Stimulated activated effector memory CD8-positive, alpha-beta T cell treated with anti-CD3 and anti-CD28 coated beads, Interleukin-12 subunit alpha, Interleukin-12 subunit beta, amount 100 ng/mL, for 72 hours (primary cell): ENCODE data around the gene SLC22A15.

Experiments
- ATAC-seq: fragments of 150-1000 bp; cut with Tn5 transposase; 2 replicates; pipeline ENCODE4 v1.10.0; 2021
- DNase-seq, 2 donors: peaks; one replicate each; pipeline ENCODE4 v3.0.0; 2021 to 2022; ENCODE audit warnings: low spot score in 2 of 2
- H3K27ac Mint-ChIP-seq: one replicate; pipeline ENCODE4 v1.8.0; 2022; ENCODE audit warnings: mild to moderate bottlenecking, mixed read lengths
- H3K36me3 Mint-ChIP-seq: one replicate; pipeline ENCODE4 v1.8.0; 2022; ENCODE audit warnings: mild to moderate bottlenecking, mixed read lengths
- H3K4me1 Mint-ChIP-seq: one replicate; pipeline ENCODE4 v1.8.0; 2022; ENCODE audit warnings: mixed read lengths
- H3K4me3 Mint-ChIP-seq: one replicate; pipeline ENCODE4 v1.8.0; 2022; ENCODE audit warnings: mild to moderate bottlenecking, mixed read lengths
- H3K9me3 Mint-ChIP-seq: one replicate; pipeline ENCODE4 v1.8.0; 2022; ENCODE audit warnings: mixed read lengths

SLC22A15 gene

GRCh38 chr1:116002781-116003420, 26.6 kb downstream of the SLC22A15 start:
- no peak overlapping the region for H3K4me3 Mint-ChIP-seq
- H3K36me3 Mint-ChIP-seq, result no peaks in the 10 kb centered on the region
- peaks cover 12% of the 10 kb centered on the region for H3K4me1 Mint-ChIP-seq
- ATAC-seq (no peak), DNase-seq (no peak)
- no peak overlapping the region for H3K27ac Mint-ChIP-seq
- H3K9me3 Mint-ChIP-seq, result peaks cover 21% of the 10 kb centered on the region

DNA sequence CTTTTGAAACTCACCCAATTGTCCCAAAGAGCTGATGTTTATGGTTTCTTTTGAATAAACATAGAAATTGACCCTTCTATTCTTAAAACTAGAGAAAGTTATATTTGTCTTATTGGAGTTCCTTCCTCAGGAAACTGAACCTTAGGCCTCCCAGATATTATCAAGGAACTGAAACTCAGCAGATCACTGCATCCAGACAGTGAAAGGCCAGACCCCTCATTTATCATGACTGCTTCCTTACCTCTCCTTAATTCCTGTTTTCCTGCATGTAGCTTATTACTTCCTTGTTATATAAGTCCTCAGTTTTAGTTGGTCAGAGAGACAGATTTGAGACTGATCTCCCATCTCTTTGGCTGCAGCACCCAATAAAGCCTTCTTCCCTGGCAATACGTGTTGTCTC, 27.5 kb downstream of the SLC22A15 start:
- Mint-ChIP-seq H3K36me3 (no peaks in the 10 kb centered on the region), H3K27ac (no peak overlapping the region), H3K9me3 (peaks cover 14% of the 10 kb centered on the region), H3K4me3 (no peak overlapping the region), H3K4me1 (peaks cover 12% of the 10 kb centered on the region)
- DNase-seq (no peak), ATAC-seq (no peak)

DNA sequence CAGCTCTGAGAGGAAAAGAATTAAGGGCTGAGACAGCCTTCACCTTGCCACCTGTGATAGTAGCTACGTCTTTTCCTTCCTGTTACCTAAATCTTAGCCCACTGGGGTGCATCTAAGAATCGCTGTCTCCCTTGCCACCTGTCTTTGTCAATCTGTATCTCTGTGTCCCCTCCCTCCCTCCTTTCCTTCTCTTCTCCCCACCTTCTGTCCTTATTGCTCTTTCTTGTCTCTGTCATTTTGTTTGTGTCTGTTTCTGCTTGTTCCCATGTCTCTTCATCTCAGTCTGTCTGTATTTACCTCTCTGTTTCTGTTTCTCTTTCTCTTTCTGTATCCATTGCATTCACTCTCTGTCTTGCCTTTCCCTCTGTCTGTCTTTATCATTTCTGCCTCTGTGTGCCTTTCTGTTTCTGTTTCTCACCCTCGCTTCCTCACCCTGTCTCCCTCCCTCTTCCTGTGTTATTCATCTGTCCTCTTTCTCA, 30.2 kb downstream of the SLC22A15 start:
- Mint-ChIP-seq H3K4me1 (peaks cover 12% of the 10 kb centered on the region), H3K4me3 (peak overlapping the region; percentile 63), H3K36me3 (no peaks in the 10 kb centered on the region), H3K9me3 (peaks cover 2% of the 10 kb centered on the region), H3K27ac (peak overlapping the region; percentile 87)
- DNase-seq (no peak), ATAC-seq (peak; percentile 79)

GRCh38 chr1:116008656-116009390, 32.5 kb downstream of the SLC22A15 start:
- Mint-ChIP-seq H3K27ac (peak overlapping the region; percentile 87), H3K9me3 (no peaks in the 10 kb centered on the region), H3K36me3 (no peaks in the 10 kb centered on the region), H3K4me1 (peaks cover 12% of the 10 kb centered on the region), H3K4me3 (no peak overlapping the region)
- DNase-seq (no peak), ATAC-seq (no peak)

GRCh38 chr1:116012716-116013115, 36.4 kb downstream of the SLC22A15 start:
- no peak overlapping the region for H3K4me3 Mint-ChIP-seq
- ATAC-seq, result no peak
- H3K9me3 Mint-ChIP-seq, result no peaks in the 10 kb centered on the region
- no peak overlapping the region for H3K27ac Mint-ChIP-seq
- DNase-seq, result no peak
- H3K36me3 Mint-ChIP-seq, result no peaks in the 10 kb centered on the region
- H3K4me1 Mint-ChIP-seq, result no peaks in the 10 kb centered on the region

GRCh38 chr1:116015679-116016078, 39.4 kb downstream of the SLC22A15 start:
- ATAC-seq, result no peak
- H3K9me3 Mint-ChIP-seq, result no peaks in the 10 kb centered on the region
- no peak overlapping the region for H3K4me3 Mint-ChIP-seq
- H3K36me3 Mint-ChIP-seq, result no peaks in the 10 kb centered on the region
- no peak overlapping the region for H3K27ac Mint-ChIP-seq
- DNase-seq, result no peak
- no peaks in the 10 kb centered on the region for H3K4me1 Mint-ChIP-seq

DNA sequence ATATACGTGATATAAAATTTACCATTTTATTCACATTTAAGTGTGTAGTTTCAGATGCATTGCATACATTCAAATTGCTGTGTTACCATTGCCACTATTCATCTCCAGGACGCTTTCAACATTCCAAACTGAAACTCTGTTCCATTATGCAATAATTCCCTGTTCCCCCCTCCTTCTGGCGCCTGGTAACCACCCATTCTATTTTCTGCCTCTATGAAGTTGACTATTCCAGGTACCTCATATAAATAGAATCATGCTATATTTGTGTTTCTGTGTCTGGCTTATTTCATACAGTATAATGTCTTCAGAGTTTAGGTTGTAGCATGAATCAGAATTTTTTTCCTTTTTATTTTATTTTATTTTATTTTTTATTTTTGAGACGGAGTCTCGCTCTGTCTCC, 41.7 kb downstream of the SLC22A15 start:
- Mint-ChIP-seq H3K27ac (no peak overlapping the region), H3K36me3 (no peaks in the 10 kb centered on the region), H3K4me1 (no peaks in the 10 kb centered on the region), H3K4me3 (no peak overlapping the region), H3K9me3 (no peaks in the 10 kb centered on the region)
- ATAC-seq (no peak), DNase-seq (no peak)

DNA sequence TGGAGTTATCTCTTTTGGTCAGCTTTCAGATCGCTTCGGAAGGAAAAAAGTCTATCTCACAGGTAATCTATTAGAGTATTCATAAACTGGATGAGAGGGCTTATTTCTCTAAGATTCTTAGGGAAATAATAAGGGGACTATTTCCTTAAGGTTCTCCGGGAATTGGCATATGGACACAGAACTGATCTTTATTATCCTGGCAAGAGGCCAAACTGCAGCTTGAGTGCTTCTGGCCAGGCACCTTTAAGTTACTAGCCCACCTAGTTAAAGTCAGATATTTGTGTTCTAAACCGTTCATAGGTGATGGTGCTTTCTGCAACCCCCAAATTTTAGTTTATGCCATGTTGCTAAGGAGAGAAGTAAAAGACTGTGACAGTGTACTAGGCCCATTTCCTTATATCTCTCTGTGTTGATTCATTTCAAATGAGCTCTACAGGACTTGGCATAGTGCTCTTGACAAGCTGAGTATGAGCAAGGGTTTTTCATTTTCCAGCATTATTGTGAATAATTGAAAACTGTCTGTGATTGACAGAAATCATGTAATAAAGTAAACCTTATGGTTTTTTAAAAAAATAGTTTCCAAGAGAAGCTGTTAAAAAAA, 43.4 kb downstream of the SLC22A15 start:
- H3K4me1 Mint-ChIP-seq, result no peaks in the 10 kb centered on the region

GRCh38 chr1:116020668-116021272, 44.5 kb downstream of the SLC22A15 start:
- Mint-ChIP-seq H3K36me3 (no peaks in the 10 kb centered on the region), H3K4me1 (no peaks in the 10 kb centered on the region), H3K4me3 (no peak overlapping the region), H3K27ac (no peak overlapping the region), H3K9me3 (no peaks in the 10 kb centered on the region)
- peak; percentile 10 to 59 for DNase-seq
- ATAC-seq, result peak; percentile 68

More for the DNA sequence above, 43.4 kb downstream of the SLC22A15 start:
- Mint-ChIP-seq H3K9me3 (no peaks in the 10 kb centered on the region), H3K36me3 (no peaks in the 10 kb centered on the region), H3K27ac (no peak overlapping the region), H3K4me3 (no peak overlapping the region)
- ATAC-seq, result no peak
- no peak for DNase-seq

GRCh38 chr1:116024626-116025025, 48.3 kb downstream of the SLC22A15 start:
- Mint-ChIP-seq H3K27ac (no peak overlapping the region), H3K4me3 (no peak overlapping the region), H3K9me3 (no peaks in the 10 kb centered on the region), H3K4me1 (no peaks in the 10 kb centered on the region), H3K36me3 (no peaks in the 10 kb centered on the region)
- no peak for DNase-seq
- no peak for ATAC-seq

DNA sequence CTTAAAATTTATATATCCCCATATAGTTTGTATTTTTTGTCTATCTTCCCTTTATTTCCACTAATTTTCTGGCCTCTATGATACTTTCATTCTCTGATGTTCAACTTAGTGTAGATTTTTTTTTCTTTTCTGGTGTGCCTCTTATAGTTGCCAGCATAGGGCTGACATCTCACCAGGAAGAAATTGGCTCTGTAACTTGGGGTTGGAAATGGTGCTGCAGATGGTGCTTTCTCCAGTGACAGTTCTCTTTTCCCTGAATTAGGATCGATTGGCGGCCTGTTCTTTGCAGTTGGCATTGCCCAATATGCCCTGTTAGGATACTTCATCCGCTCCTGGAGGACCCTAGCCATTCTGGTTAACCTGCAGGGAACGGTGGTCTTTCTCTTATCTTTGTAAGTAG, 50.3 kb downstream of the SLC22A15 start:
- H3K4me1 Mint-ChIP-seq, result no peaks in the 10 kb centered on the region
- H3K36me3 Mint-ChIP-seq, result no peaks in the 10 kb centered on the region
- DNase-seq (no peak), ATAC-seq (no peak)
- no peak overlapping the region for H3K4me3 Mint-ChIP-seq
- H3K9me3 Mint-ChIP-seq, result no peaks in the 10 kb centered on the region
- no peak overlapping the region for H3K27ac Mint-ChIP-seq

DNA sequence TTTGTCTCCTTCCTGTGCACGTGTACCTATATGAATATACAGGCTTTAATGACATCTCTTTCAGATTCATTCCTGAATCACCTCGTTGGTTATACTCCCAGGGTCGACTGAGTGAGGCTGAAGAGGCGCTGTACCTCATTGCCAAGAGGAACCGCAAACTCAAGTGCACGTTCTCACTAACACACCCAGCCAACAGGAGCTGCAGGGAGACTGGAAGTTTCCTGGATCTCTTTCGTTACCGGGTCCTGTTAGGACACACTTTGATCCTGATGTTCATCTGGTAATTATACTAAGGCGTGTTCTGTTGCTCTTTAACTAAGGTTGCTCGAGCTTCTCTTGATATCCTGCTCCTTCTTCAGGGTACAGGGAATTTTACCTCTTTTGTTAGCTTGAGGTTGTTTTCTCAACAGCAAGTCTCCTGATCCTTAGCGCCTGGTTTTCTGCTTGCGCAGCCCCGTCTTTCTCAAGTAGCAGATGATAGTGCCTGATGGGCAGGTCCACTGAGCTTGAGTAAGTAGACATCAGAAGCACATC, 55.1 kb downstream of the SLC22A15 start:
- ATAC-seq (no peak), DNase-seq (no peak)
- Mint-ChIP-seq H3K4me3 (no peak overlapping the region), H3K9me3 (no peaks in the 10 kb centered on the region), H3K27ac (no peak overlapping the region), H3K36me3 (no peaks in the 10 kb centered on the region), H3K4me1 (no peaks in the 10 kb centered on the region)

- no peak for DNase-seq
- no peak overlapping the region for H3K27ac Mint-ChIP-seq
- no peaks in the 10 kb centered on the region for H3K9me3 Mint-ChIP-seq
Measured at GRCh38 chr1:116033322-116033721, 57.0 kb downstream of the SLC22A15 start.

GRCh38 chr1:116036255-116036654, 59.9 kb downstream of the SLC22A15 start:
- Mint-ChIP-seq H3K4me1 (no peaks in the 10 kb centered on the region), H3K36me3 (no peaks in the 10 kb centered on the region), H3K4me3 (no peak overlapping the region), H3K27ac (no peak overlapping the region), H3K9me3 (no peaks in the 10 kb centered on the region)
- DNase-seq (no peak), ATAC-seq (no peak)

More at GRCh38 chr1:116033322-116033721, 57.0 kb downstream of the SLC22A15 start:
- H3K36me3 Mint-ChIP-seq, result no peaks in the 10 kb centered on the region
- no peaks in the 10 kb centered on the region for H3K4me1 Mint-ChIP-seq
- no peak overlapping the region for H3K4me3 Mint-ChIP-seq
- ATAC-seq, result no peak

DNA sequence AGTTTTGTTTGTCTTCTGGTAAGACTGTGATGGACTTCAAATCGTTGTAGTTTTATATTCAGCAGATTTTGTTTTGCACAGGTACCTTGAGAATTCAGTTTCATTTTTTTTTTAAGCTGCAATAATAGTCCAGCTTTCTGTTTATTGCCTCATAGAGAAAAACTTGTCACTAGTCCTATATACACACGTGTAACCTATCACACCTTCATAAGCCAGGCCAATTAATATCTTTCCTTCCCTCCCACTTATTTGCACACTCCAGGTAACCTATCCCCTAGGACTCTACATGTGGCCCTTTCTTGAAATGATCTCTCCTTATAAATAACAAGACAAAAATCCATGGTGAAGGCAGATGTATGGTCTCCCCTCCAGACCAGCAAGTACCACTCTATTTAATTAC, 62.4 kb downstream of the SLC22A15 start:
- Mint-ChIP-seq H3K36me3 (no peaks in the 10 kb centered on the region), H3K9me3 (no peaks in the 10 kb centered on the region), H3K4me3 (no peak overlapping the region), H3K27ac (no peak overlapping the region), H3K4me1 (no peaks in the 10 kb centered on the region)
- DNase-seq, result no peak
- ATAC-seq, result no peak
